ENCODE measurements around the gene ENOX1. TPM values are rescaled to one million over a fixed set of nuclear protein-coding genes. Genes with fewer than 3 reads are reported as not detected.

The ENOX1 gene
- total and polyA plus RNA-seq, 9 of the 15 experiments (the other 6 are each of a cell fraction or from before 2014, with no cell fraction given): not detected

DNA sequence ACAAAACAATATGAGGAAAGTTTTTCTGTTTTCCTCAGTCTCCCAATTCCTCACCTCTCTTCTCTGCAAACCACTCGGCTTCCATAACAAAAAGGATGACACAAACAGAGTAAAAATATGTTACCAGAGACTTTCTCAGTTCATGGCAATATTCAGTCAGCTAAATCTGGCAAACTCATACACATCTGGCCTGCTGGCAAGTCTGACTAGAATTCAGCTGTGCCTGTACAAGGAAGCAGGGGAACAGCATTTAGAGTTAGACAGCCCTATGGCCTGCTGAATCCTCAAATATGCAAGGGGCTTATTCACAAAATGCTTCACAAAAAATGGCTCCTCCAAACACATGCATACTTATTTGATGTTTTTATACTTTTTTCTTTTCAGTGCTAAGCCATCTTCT, 227.8 kb downstream of the ENOX1 start:
- no peak for FAIRE-seq
- TF ChIP-seq POLR2B (IDR thresholded peaks at IDR 0.05; ENCODE audit: low read depth, partially characterized antibody): no peak
- no peak for TF ChIP-seq HLTF (IDR thresholded peaks at IDR 0.05)
- no peak for TF ChIP-seq ELK3 (CRISPR knock-in tag; IDR thresholded peaks at IDR 0.05)
- TF ChIP-seq ZZZ3 (IDR thresholded peaks at IDR 0.05): no peak
- TF ChIP-seq SRSF9 (IDR thresholded peaks at IDR 0.05; ENCODE audit: borderline replicate concordance, low read depth, low read length): no peak
- TF ChIP-seq CAMTA2 (CRISPR knock-in tag; conservative IDR thresholded peaks at IDR 0.05): no peak

DNA sequence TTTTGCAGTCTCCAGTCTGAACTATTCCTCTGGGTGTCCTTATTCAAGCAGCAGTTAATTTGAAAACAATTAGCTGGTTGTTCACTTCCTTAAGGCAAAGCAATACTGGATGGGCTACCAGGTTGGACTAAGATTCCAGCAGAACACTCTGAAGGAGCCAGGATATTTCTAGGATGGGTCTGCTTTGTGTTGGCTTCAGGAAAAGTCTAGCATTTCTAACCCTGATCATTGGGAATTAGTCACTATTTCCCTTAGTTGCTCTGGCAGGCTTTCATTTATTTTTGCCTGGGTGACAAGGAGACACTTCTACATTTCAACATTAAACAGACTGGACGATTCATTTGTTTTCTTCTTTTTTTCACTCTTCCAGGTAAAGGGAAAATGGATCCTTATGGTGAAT, 228.4 kb downstream of the ENOX1 start:
- Histone ChIP-seq H2AFZ (ENCODE audit: low read depth, low read length) (no peak overlapping the region), H3K4me1 (replicated peaks in 1 of 2; ENCODE audit: control insufficient read depth in 2 of 2, insufficient read depth in 2 of 2, low read length in 2 of 2) (no peaks in the 10 kb centered on the region), H3K79me2 (ENCODE audit: control insufficient read depth, insufficient read depth, low read length) (no peaks in the 10 kb centered on the region), H3K36me3 (ENCODE audit: control insufficient read depth, insufficient read depth, low read length) (no peaks in the 10 kb centered on the region), H3K9me1 (ENCODE audit: control insufficient read depth, insufficient read depth, low read length) (no peaks in the 10 kb centered on the region), H3K27ac (ENCODE audit: extremely low read depth, low read depth, low read length) (no peak overlapping the region), H3K27me3 (ENCODE audit: control insufficient read depth in 2 of 2, insufficient read depth in 2 of 2, low read length in 2 of 2) (no peaks in the 10 kb centered on the region), H3K9ac (ENCODE audit: insufficient read depth in 1 of 2, low read depth in 2 of 2, low read length in 2 of 2) (no peak overlapping the region), H3K4me3 (no peak overlapping the region), H3K9me3 (replicated peaks; ENCODE audit: control insufficient read depth, insufficient read depth, low read depth, low read length) (no peaks in the 10 kb centered on the region), H3K4me2 (ENCODE audit: insufficient read depth, low read length) (no peak overlapping the region), H4K20me1 (replicated peaks; ENCODE audit: control insufficient read depth, insufficient read depth, low read length) (no peaks in the 10 kb centered on the region)
- intact Hi-C loops (cut with micrococcal nuclease) (no loop called here), in situ Hi-C loops (cut with MboI) (no loop called here)
- ChIA-PET POLR2A (interaction anchor here (1.1 kb wide), 1 partner anchor 11 kb away, joined by 3 read pairs; no protein-coding TSS in a partner anchor), CTCF (ENCODE audit: low intra/inter-chr PET ratio) (no interaction called here)
- ATAC-seq (no peak), FAIRE-seq (no peak), DNase-seq (ENCODE audit: extremely low read depth in 1 of 4, low spot score in 3 of 4) (no peak)
- 0% methylated on average over 1 of the region's 1 CpG for WGBS (ENCODE audit: insufficient coverage, low coverage, missing lambda C conversion rate)
- BruUV-seq (replicated peaks): no TSS peak
- TF ChIP-seq ZNF717 (CRISPR knock-in tag; IDR thresholded peaks at IDR 0.05): no peak
- TF ChIP-seq ZNF699 (CRISPR knock-in tag; IDR thresholded peaks at IDR 0.05; ENCODE audit: insufficient replicate concordance): no peak
- no peak for TF ChIP-seq PHB (CRISPR knock-in tag; IDR thresholded peaks at IDR 0.05)
- TF ChIP-seq MYBL2 (IDR thresholded peaks at IDR 0.05; ENCODE audit: low read depth): no peak
- TF ChIP-seq MYBL2 (CRISPR knock-in tag; IDR thresholded peaks at IDR 0.05; ENCODE audit: borderline replicate concordance): no peak
- TF ChIP-seq GATAD2A (IDR thresholded peaks at IDR 0.05): no peak
- TF ChIP-seq SFPQ (IDR thresholded peaks at IDR 0.05; ENCODE audit: low read depth, low read length): no peak
- TF ChIP-seq ZNF140 (CRISPR knock-in tag; IDR thresholded peaks at IDR 0.05): no peak
- no peak for TF ChIP-seq TBL1XR1 (IDR thresholded peaks at IDR 0.05; ENCODE audit: low read length in 2 of 2)
- no peak for TF ChIP-seq ATF7 (IDR thresholded peaks at IDR 0.05)
- TF ChIP-seq NELFE (IDR thresholded peaks at IDR 0.05; ENCODE audit: insufficient read depth, insufficient read length): no peak

More for the DNA sequence above, 227.8 kb downstream of the ENOX1 start:
- Histone ChIP-seq H3K36me3 (ENCODE audit: control insufficient read depth, insufficient read depth, low read length) (no peaks in the 10 kb centered on the region), H3K4me2 (ENCODE audit: insufficient read depth, low read length) (no peak overlapping the region), H3K4me3 (no peak overlapping the region), H3K27me3 (ENCODE audit: control insufficient read depth in 2 of 2, insufficient read depth in 2 of 2, low read length in 2 of 2) (no peaks in the 10 kb centered on the region), H3K27ac (ENCODE audit: extremely low read depth, low read depth, low read length) (no peak overlapping the region), H3K9me3 (replicated peaks; ENCODE audit: control insufficient read depth, insufficient read depth, low read depth, low read length) (no peaks in the 10 kb centered on the region), H3K9ac (ENCODE audit: insufficient read depth in 1 of 2, low read depth in 2 of 2, low read length in 2 of 2) (no peak overlapping the region), H2AFZ (ENCODE audit: low read depth, low read length) (no peak overlapping the region), H4K20me1 (replicated peaks; ENCODE audit: control insufficient read depth, insufficient read depth, low read length) (no peaks in the 10 kb centered on the region), H3K79me2 (ENCODE audit: control insufficient read depth, insufficient read depth, low read length) (no peaks in the 10 kb centered on the region), H3K4me1 (replicated peaks in 1 of 2; ENCODE audit: control insufficient read depth in 2 of 2, insufficient read depth in 2 of 2, low read length in 2 of 2) (no peaks in the 10 kb centered on the region), H3K9me1 (ENCODE audit: control insufficient read depth, insufficient read depth, low read length) (no peaks in the 10 kb centered on the region)
- DNase-seq (ENCODE audit: extremely low read depth in 1 of 4, low spot score in 3 of 4) (no peak), ATAC-seq (no peak)
- no TSS peak for BruUV-seq (replicated peaks)
- in situ Hi-C loops (cut with MboI): no loop called here
- intact Hi-C loops (cut with micrococcal nuclease): no loop called here
- 0% methylated on average over 1 of the region's 1 CpG for WGBS (ENCODE audit: insufficient coverage, low coverage, missing lambda C conversion rate)
- CTCF ChIA-PET (ENCODE audit: low intra/inter-chr PET ratio): no interaction called here
- POLR2A ChIA-PET: no interaction called here
